WTC11 (cell line): ENCODE results near the gene XPO6. TPM values are rescaled to one million over a fixed set of nuclear protein-coding genes. Genes with fewer than 3 reads are reported as not detected.

ENCODE experiments used
- ATAC-seq: fragments of 200-7000 bp; cut with Tn5 transposase; 2 replicates; pipeline ENCODE4 v1.10.0; 2021; ENCODE audit warnings: mild to moderate bottlenecking, moderate library complexity
- CTCF ChIA-PET: fragments of 300-600 bp; sonication (Branson Sonifier 250); formaldehyde crosslinking; loops from one replicate; lab custom pipeline; 2021; ENCODE audit warnings: antibody characterized with exemption; lab: Charles Lee
- POLR2A ChIA-PET: fragments of 350-600 bp; sonication (Branson Sonifier 250); formaldehyde crosslinking; loops from one replicate; lab custom pipeline; 2021; ENCODE audit warnings: antibody characterized with exemption; lab: Charles Lee
- DNase-seq: peaks from one replicate; pipeline ENCODE4 v3.0.0; 2021; ENCODE audit warnings: low spot score
- H3K27ac Mint-ChIP-seq: 2 replicates; pipeline ENCODE4 v1.8.0; 2021; ENCODE audit warnings: mixed read lengths
- H3K27me3 Mint-ChIP-seq: 2 replicates; pipeline ENCODE4 v1.8.0; 2021; ENCODE audit warnings: low read depth, mild to moderate bottlenecking, moderate library complexity, mixed read lengths
- H3K36me3 Mint-ChIP-seq: 2 replicates; pipeline ENCODE4 v1.8.0; 2021; ENCODE audit warnings: mixed read lengths
- H3K4me1 Mint-ChIP-seq: 2 replicates; pipeline ENCODE4 v1.8.0; 2022; ENCODE audit warnings: mixed read lengths
- H3K4me3 Mint-ChIP-seq: 2 replicates; pipeline ENCODE4 v1.8.0; 2021; ENCODE audit warnings: mild to moderate bottlenecking, moderate library complexity, mixed read lengths
- H3K9me3 Mint-ChIP-seq: 2 replicates; pipeline ENCODE4 v1.8.0; 2021; ENCODE audit warnings: mixed read lengths
- ATF6 ChIP-seq: sonication (generic); formaldehyde crosslinking; IDR thresholded peaks from 2 replicates; pipeline ENCODE4 v1.8.1; 2023; ENCODE audit warnings: mild to moderate bottlenecking, missing genetic modification reagents
- EMX1 ChIP-seq: fragments of 250-450 bp; sonication (Bioruptor Pico); IDR thresholded peaks from 2 replicates; pipeline ENCODE4 v1.8.0; 2021; ENCODE audit warnings: mild to moderate bottlenecking
- ESRRA ChIP-seq: sonication (generic); formaldehyde crosslinking; IDR thresholded peaks from 2 replicates; pipeline ENCODE4 v1.8.1; 2022; ENCODE audit warnings: mild to moderate bottlenecking, missing genetic modification reagents, borderline replicate concordance
- FOXP1 ChIP-seq: sonication (generic); formaldehyde crosslinking; IDR thresholded peaks from 2 replicates; pipeline ENCODE4 v1.8.0; 2022; ENCODE audit warnings: missing genetic modification reagents, mild to moderate bottlenecking, moderate library complexity, borderline replicate concordance
- GRHL2 ChIP-seq: fragments of 250-450 bp; sonication (Bioruptor Pico); IDR thresholded peaks from 2 replicates; pipeline ENCODE4 v1.8.0; 2022; ENCODE audit warnings: mild to moderate bottlenecking, moderate library complexity; ENCODE audit not compliant: insufficient replicate concordance, severe bottlenecking
- GTF2I ChIP-seq: fragments of 250-450 bp; sonication (Bioruptor Pico); conservative IDR thresholded peaks from 2 replicates; pipeline ENCODE4 v1.4.0; 2021; ENCODE audit warnings: mild to moderate bottlenecking
- HMGA2 ChIP-seq: fragments of 250-450 bp; sonication (Bioruptor Pico); IDR thresholded peaks from 2 replicates; pipeline ENCODE4 v1.4.0; 2021; ENCODE audit warnings: mild to moderate bottlenecking, moderate library complexity
- IRF2 ChIP-seq: sonication (generic); formaldehyde crosslinking; IDR thresholded peaks from 2 replicates; pipeline ENCODE4 v1.8.0; 2022; ENCODE audit warnings: low read depth, missing genetic modification reagents, borderline replicate concordance
- MAX ChIP-seq: sonication (generic); formaldehyde crosslinking; IDR thresholded peaks from 2 replicates; pipeline ENCODE4 v1.8.0; 2022; ENCODE audit warnings: mild to moderate bottlenecking, missing genetic modification reagents
- MLX ChIP-seq: sonication (generic); formaldehyde crosslinking; IDR thresholded peaks from 2 replicates; pipeline ENCODE4 v1.8.1; 2023; ENCODE audit warnings: mild to moderate bottlenecking, missing genetic modification reagents, moderate library complexity
- MXD4 ChIP-seq: fragments of 250-450 bp; sonication (Bioruptor Pico); IDR thresholded peaks from 2 replicates; pipeline ENCODE4 v1.8.0; 2021; ENCODE audit warnings: mild to moderate bottlenecking, moderate library complexity, borderline replicate concordance
- NR3C1 ChIP-seq: sonication (generic); formaldehyde crosslinking; conservative IDR thresholded peaks from 2 replicates; pipeline ENCODE4 v1.8.1; 2023; ENCODE audit warnings: low read depth, mild to moderate bottlenecking, missing genetic modification reagents
- RORB ChIP-seq: fragments of 250-450 bp; sonication (Bioruptor Pico); IDR thresholded peaks from 2 replicates; pipeline ENCODE4 v1.9.0; 2021; ENCODE audit warnings: mild to moderate bottlenecking
- SOX15 ChIP-seq: fragments of 250-450 bp; sonication (Bioruptor Pico); IDR thresholded peaks from 2 replicates; pipeline ENCODE4 v1.9.0; 2021; ENCODE audit warnings: mild to moderate bottlenecking
- TEAD4 ChIP-seq: sonication (generic); formaldehyde crosslinking; IDR thresholded peaks from 2 replicates; pipeline ENCODE4 v1.8.0; 2022; ENCODE audit warnings: mild to moderate bottlenecking, missing genetic modification reagents
- USF2 ChIP-seq: sonication (generic); formaldehyde crosslinking; IDR thresholded peaks from 2 replicates; pipeline ENCODE4 v1.8.1; 2023; ENCODE audit warnings: mild to moderate bottlenecking, missing genetic modification reagents, moderate library complexity
- ZMAT4 ChIP-seq: fragments of 250-450 bp; sonication (Bioruptor Pico); IDR thresholded peaks from 2 replicates; pipeline ENCODE4 v1.9.0; 2021; ENCODE audit warnings: mild to moderate bottlenecking
- ZNF121 ChIP-seq: sonication (generic); formaldehyde crosslinking; IDR thresholded peaks from 2 replicates; pipeline ENCODE4 v1.8.0; 2023; ENCODE audit warnings: missing genetic modification reagents
- ZNF232 ChIP-seq: sonication (generic); formaldehyde crosslinking; IDR thresholded peaks from 2 replicates; pipeline ENCODE4 v1.8.0; 2022; ENCODE audit warnings: mild to moderate bottlenecking, missing genetic modification reagents
- ZNF263 ChIP-seq: sonication (generic); formaldehyde crosslinking; IDR thresholded peaks from 2 replicates; pipeline ENCODE4 v1.8.1; 2022; ENCODE audit warnings: low read depth, mild to moderate bottlenecking, moderate library complexity, missing genetic modification reagents
- total RNA-seq: library from RNA; stranded (reverse); gene quantifications from 3 replicates; pipeline ENCODE4 v1.2.3, GENCODE V29; 2021

XPO6 gene
- total RNA-seq, 1 experiment from 2014 or later, result 160 TPM

- H3K36me3 Mint-ChIP-seq, result no peaks in the 10 kb centered on the region
- H3K9me3 Mint-ChIP-seq, result no peaks in the 10 kb centered on the region
- H3K4me1 Mint-ChIP-seq, result no peaks in the 10 kb centered on the region
- H3K27ac Mint-ChIP-seq, result no peak overlapping the region
- no peaks in the 10 kb centered on the region for H3K27me3 Mint-ChIP-seq
- ATAC-seq, result no peak
- ChIA-PET CTCF (interaction anchor here (1.1 to 1.9 kb wide), 2 partner anchors 15 kb away, joined by 3 to 5 read pairs; no protein-coding TSS in a partner anchor), POLR2A (no interaction called here)
- H3K4me3 Mint-ChIP-seq, result no peak overlapping the region
- no peak for DNase-seq
- TF ChIP-seq ZMAT4 (CRISPR knock-in tag) (no peak), ZNF121 (peak; percentile 82; the same call in 1 of the 2 replicates)
These were observed 126.2 kb downstream of the XPO6 start for GRCh38 chr16:28085389-28086171.

GRCh38 chr16:28084209-28084608 lies 127.6 kb downstream of the XPO6 start:
- TF ChIP-seq RORB (CRISPR knock-in tag) (no peak), ZNF121 (peak; percentile 57; the same call in 1 of the 2 replicates)
- no peak overlapping the region for H3K27ac Mint-ChIP-seq
- no peaks in the 10 kb centered on the region for H3K27me3 Mint-ChIP-seq
- no peak for ATAC-seq
- H3K4me1 Mint-ChIP-seq, result no peaks in the 10 kb centered on the region
- no peak for DNase-seq
- H3K9me3 Mint-ChIP-seq, result no peaks in the 10 kb centered on the region
- H3K36me3 Mint-ChIP-seq, result no peaks in the 10 kb centered on the region
- H3K4me3 Mint-ChIP-seq, result no peak overlapping the region
- ChIA-PET CTCF (interaction anchor here (1.1 kb wide), 1 partner anchor 13 kb away, joined by 3 read pairs; no protein-coding TSS in a partner anchor), POLR2A (no interaction called here)

- POLR2A ChIA-PET, result no interaction called here
- H3K27me3 Mint-ChIP-seq, result no peaks in the 10 kb centered on the region
- H3K9me3 Mint-ChIP-seq, result no peaks in the 10 kb centered on the region
- CTCF ChIA-PET, result no interaction called here
- H3K4me1 Mint-ChIP-seq, result no peaks in the 10 kb centered on the region
- DNase-seq, result no peak
- no peaks in the 10 kb centered on the region for H3K36me3 Mint-ChIP-seq
- TF ChIP-seq MAX (CRISPR knock-in tag) (no peak), TEAD4 (CRISPR knock-in tag) (no peak), ZMAT4 (CRISPR knock-in tag) (no peak), HMGA2 (CRISPR knock-in tag) (no peak), USF2 (CRISPR knock-in tag) (no peak), ZNF263 (no peak), MLX (CRISPR knock-in tag) (no peak), NR3C1 (CRISPR knock-in tag) (no peak), EMX1 (CRISPR knock-in tag) (no peak), MXD4 (CRISPR knock-in tag) (no peak), ESRRA (CRISPR knock-in tag) (no peak), FOXP1 (CRISPR knock-in tag) (no peak), ZNF232 (no peak), GRHL2 (CRISPR knock-in tag) (no peak), GTF2I (CRISPR knock-in tag) (no peak), ATF6 (CRISPR knock-in tag) (no peak), SOX15 (no peak), IRF2 (no peak)
- TF ChIP-seq, all 79 proteins: peak for 0
- no peak overlapping the region for H3K4me3 Mint-ChIP-seq
- no peak for ATAC-seq
- no peak overlapping the region for H3K27ac Mint-ChIP-seq
These were observed 129.1 kb downstream of the XPO6 start for GRCh38 chr16:28082624-28083023.
